Vagina (tissue), 2 donors: Measurements from ENCODE around the gene CPEB2. TPM values are rescaled to one million over a fixed set of nuclear protein-coding genes. Genes with fewer than 3 reads are reported as not detected.

ENCODE experiments used
- DNase-seq, 2 donors: peaks; one replicate each; pipeline ENCODE4 v3.0.0-alpha.2; 2017; ENCODE audit errors: extremely low spot score in 2 of 2
- H3K27ac ChIP-seq: fragments of 200-600 bp; sonication (generic); one replicate; pipeline ENCODE4 v1.5.1; 2019
- H3K27me3 ChIP-seq: fragments of 200-600 bp; sonication (generic); one replicate; pipeline ENCODE4 v1.5.1; 2019
- H3K36me3 ChIP-seq, 2 donors: fragments of 200-600 bp; sonication (generic); one replicate each; pipeline ENCODE4 v1.5.1; 2017 to 2019
- H3K4me1 ChIP-seq: fragments of 200-600 bp; sonication (generic); one replicate; pipeline ENCODE4 v1.5.1; 2019
- H3K4me3 ChIP-seq, 2 donors: fragments of 200-600 bp; sonication (generic); 1 replicate in 1 of 2; 2 replicates in 1 of 2; pipeline ENCODE4 v1.5.1; 2016 to 2019
- H3K9me3 ChIP-seq: fragments of 200-600 bp; sonication (generic); one replicate; pipeline ENCODE4 v1.5.1; 2019
- POLR2A ChIP-seq, 2 donors: fragments of 450-650 bp; IDR thresholded peaks; one replicate each; pipeline ENCODE4 v1.6.1; 2017; ENCODE audit warnings: antibody characterized with exemption in 2 of 2, mild to moderate bottlenecking in 2 of 2, moderate library complexity in 2 of 2
- POLR2AphosphoS5 ChIP-seq, 2 donors: sonication (generic); formaldehyde crosslinking; IDR thresholded peaks; one replicate each; pipeline ENCODE4 v1.9.0; 2017; ENCODE audit warnings: antibody characterized with exemption in 2 of 2, mild to moderate bottlenecking in 2 of 2, low read depth in 1 of 2; ENCODE audit not compliant: insufficient read depth in 1 of 2
- intact Hi-C: fragments of 100-400 bp; cut with DNase I; formaldehyde crosslinking; loops from one replicate; pipeline ENCODE4 v1.15.1; 2023
- total RNA-seq: library from RNA; depleted of rRNA; stranded (reverse); fragments of >200 nt; gene quantifications from one replicate; pipeline ENCODE4 v1.2.3, GENCODE V29; 2016
- TF ChIP-seq, protein P1 (sequence below), 3 experiments: fragments of 450-650 bp in 2 of 3; fragments of 200-600 bp in 1 of 3; sonication (generic) in 1 of 3; IDR thresholded peaks; one replicate each; pipeline ENCODE4 v1.5.1; 2017 to 2019; ENCODE audit warnings: antibody characterized with exemption in 3 of 3, mild to moderate bottlenecking in 2 of 3, moderate library complexity in 2 of 3

The CPEB2 gene
- total RNA-seq, 1 donor from 2014 or later = 40.0 TPM

DNA sequence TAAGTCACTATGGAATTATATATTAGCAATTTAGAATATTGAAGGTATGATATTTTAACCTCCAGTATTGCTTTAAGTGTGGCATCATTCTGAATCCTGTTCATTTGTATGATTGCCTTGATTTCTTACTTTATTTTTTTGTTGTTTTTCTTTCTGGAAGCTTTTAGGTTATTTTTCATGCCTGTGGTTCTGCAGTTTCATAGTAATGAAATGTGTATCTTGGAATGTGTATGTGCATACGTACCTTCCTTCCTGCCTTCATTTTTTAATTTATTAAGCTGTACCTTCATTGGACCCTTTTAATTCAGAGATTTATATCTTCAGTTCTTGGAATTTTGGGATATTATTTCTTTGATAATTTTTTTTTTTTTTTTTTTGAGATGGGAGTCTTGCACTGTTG is 22.1 kb downstream of the CPEB2 start:
- Histone ChIP-seq H3K4me3 (no peak overlapping the region), H3K9me3 (no peaks in the 10 kb centered on the region), H3K27ac (no peak overlapping the region), H3K36me3 (peaks cover 0 to 4% of the 10 kb centered on the region in 2 donors), H3K4me1 (peaks cover 27% of the 10 kb centered on the region), H3K27me3 (no peaks in the 10 kb centered on the region)
- no peak for DNase-seq
- TF ChIP-seq, protein P1, sequence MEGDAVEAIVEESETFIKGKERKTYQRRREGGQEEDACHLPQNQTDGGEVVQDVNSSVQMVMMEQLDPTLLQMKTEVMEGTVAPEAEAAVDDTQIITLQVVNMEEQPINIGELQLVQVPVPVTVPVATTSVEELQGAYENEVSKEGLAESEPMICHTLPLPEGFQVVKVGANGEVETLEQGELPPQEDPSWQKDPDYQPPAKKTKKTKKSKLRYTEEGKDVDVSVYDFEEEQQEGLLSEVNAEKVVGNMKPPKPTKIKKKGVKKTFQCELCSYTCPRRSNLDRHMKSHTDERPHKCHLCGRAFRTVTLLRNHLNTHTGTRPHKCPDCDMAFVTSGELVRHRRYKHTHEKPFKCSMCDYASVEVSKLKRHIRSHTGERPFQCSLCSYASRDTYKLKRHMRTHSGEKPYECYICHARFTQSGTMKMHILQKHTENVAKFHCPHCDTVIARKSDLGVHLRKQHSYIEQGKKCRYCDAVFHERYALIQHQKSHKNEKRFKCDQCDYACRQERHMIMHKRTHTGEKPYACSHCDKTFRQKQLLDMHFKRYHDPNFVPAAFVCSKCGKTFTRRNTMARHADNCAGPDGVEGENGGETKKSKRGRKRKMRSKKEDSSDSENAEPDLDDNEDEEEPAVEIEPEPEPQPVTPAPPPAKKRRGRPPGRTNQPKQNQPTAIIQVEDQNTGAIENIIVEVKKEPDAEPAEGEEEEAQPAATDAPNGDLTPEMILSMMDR (IDR thresholded peaks at IDR 0.05) = no peak
- TF ChIP-seq POLR2AphosphoS5 (IDR thresholded peaks at IDR 0.05; ENCODE audit: insufficient read depth in 1 of 2, low read depth in 1 of 2) (no peak), POLR2A (IDR thresholded peaks at IDR 0.05) (no peak)
- intact Hi-C loops = no loop called here

DNA sequence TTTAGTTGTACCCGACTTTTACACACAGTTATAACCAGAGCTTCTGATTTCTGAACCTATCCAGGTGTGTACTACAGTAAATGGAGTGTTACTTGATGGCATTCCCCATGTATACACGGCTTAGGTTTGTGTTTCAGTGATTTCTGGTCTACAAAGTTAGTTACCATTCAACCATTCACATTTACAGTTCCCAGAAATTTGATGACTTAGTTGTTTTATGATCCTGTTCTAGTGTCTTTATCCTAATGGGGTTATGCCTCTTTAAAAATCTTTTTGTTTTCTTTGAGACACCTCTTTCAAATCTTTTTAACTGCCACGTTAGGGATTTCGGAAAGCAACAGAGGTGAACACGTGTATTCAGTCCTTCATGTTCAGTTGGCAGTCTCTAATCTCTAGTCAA is 23.4 kb downstream of the CPEB2 start:
- Histone ChIP-seq H3K4me3 (no peak overlapping the region), H3K4me1 (peaks cover 16% of the 10 kb centered on the region), H3K27ac (no peak overlapping the region), H3K36me3 (no peaks in the 10 kb centered on the region), H3K9me3 (no peaks in the 10 kb centered on the region), H3K27me3 (no peaks in the 10 kb centered on the region)
- intact Hi-C loops = no loop called here
- no peak for DNase-seq
- TF ChIP-seq POLR2A (IDR thresholded peaks at IDR 0.05) (no peak), POLR2AphosphoS5 (IDR thresholded peaks at IDR 0.05; ENCODE audit: insufficient read depth in 1 of 2, low read depth in 1 of 2) (no peak)
- TF ChIP-seq, protein P1 (IDR thresholded peaks at IDR 0.05) = no peak

DNA sequence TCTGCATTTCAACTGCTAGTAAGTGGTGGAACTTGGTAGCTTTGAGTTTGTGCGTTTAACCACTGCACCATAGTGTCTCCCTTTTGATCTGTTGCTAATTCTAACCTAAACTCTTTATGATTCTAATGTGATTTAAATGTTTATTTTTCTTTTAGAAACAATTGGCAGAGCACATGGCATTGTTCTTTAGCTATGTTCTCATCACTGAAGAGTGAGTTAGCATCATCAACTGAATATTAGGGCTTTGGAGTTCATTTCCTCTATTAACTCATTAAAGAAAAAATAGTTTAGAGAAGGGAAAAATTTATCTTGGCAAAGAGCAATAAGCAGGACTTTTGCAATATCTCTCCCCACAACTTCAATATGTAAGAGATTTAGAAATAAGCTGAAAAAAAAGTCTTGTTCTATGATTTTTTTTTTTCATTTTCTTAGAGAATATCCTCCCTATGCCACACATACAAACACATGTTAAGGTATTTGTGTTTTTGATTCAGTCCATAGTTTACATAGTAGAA is 25.7 kb downstream of the CPEB2 start:
- Histone ChIP-seq H3K27me3 (no peaks in the 10 kb centered on the region), H3K9me3 (no peaks in the 10 kb centered on the region), H3K36me3 (no peaks in the 10 kb centered on the region), H3K4me3 (no peak overlapping the region), H3K27ac (no peak overlapping the region), H3K4me1 (no peaks in the 10 kb centered on the region)
- DNase-seq = no peak
- TF ChIP-seq POLR2AphosphoS5 (IDR thresholded peaks at IDR 0.05; ENCODE audit: insufficient read depth in 1 of 2, low read depth in 1 of 2) (no peak), POLR2A (IDR thresholded peaks at IDR 0.05) (no peak)
- TF ChIP-seq, protein P1 (IDR thresholded peaks at IDR 0.05) = no peak
- intact Hi-C loops = no loop called here

DNA sequence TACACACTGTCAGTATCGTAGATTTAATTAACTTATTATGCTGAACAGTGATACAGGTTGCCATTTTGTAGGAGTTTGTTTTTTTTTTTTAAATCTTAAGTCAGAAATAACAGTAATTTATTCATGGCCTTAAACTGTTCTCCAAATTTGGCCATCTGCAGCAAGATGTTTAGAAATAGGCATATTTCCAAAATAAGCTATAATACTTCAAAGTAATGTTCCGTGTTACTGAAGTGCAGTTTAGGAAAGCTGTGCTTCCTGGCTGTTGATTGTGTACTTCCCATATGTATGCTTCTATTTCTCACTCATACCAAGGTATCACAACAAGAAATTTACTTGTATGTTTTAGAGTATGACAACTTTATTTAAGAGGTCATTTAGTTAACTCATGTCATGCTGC is 28.9 kb downstream of the CPEB2 start:
- intact Hi-C loops = no loop called here
- Histone ChIP-seq H3K27me3 (no peaks in the 10 kb centered on the region), H3K36me3 (no peaks in the 10 kb centered on the region), H3K4me3 (no peak overlapping the region), H3K9me3 (no peaks in the 10 kb centered on the region), H3K4me1 (no peaks in the 10 kb centered on the region), H3K27ac (no peak overlapping the region)
- TF ChIP-seq POLR2AphosphoS5 (IDR thresholded peaks at IDR 0.05; ENCODE audit: insufficient read depth in 1 of 2, low read depth in 1 of 2) (no peak), POLR2A (IDR thresholded peaks at IDR 0.05) (no peak)
- TF ChIP-seq, protein P1 (IDR thresholded peaks at IDR 0.05) = no peak
- no peak for DNase-seq

DNA sequence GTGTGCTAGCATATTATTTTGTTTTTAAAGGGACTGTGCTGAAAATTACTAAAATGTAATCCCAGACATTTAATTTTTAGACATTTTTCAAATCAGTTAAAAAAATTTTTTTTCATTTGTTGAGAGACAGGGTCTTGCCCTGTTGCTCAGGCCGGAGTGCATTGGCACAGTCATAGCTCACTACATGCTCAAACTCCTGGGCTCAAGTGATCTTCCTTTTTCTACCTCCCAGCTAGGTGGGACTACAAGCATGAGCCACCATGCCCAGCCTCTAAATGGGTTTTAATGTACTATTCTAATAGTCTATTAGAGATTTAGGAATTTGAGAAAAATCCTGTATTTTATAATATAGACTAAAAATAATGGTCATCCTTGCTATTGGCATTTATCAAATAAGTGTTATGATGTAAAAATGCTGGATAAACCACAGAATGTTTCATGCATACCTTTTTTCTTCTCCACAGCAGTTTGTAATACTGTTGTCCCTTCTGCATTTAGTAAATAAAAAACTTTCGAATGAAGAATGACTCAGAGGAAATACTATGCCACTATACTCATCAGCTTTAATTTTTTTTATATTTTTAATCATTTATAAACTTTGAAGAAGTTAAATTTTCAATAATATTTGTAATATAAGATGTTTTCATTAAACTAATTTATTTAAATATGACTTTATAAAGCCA is 29.9 kb downstream of the CPEB2 start:
- TF ChIP-seq, protein P1 (IDR thresholded peaks at IDR 0.05) = no peak
- TF ChIP-seq POLR2A (IDR thresholded peaks at IDR 0.05) = no peak
- TF ChIP-seq POLR2AphosphoS5 (IDR thresholded peaks at IDR 0.05; ENCODE audit: insufficient read depth in 1 of 2, low read depth in 1 of 2) = no peak
- Histone ChIP-seq H3K9me3 (no peaks in the 10 kb centered on the region), H3K36me3 (no peaks in the 10 kb centered on the region), H3K4me1 (no peaks in the 10 kb centered on the region), H3K27me3 (no peaks in the 10 kb centered on the region), H3K27ac (no peak overlapping the region), H3K4me3 (no peak overlapping the region)
- intact Hi-C loops = no loop called here
- DNase-seq = no peak
